HUES6 (cell line): ENCODE results near the gene GRIN2C.

ENCODE experiments used
- H3K27ac ChIP-seq: 2 replicates; pipeline ENCODE4 v1.7.0; 2013; ENCODE audit warnings: low read depth, mild to moderate bottlenecking, low read length, inconsistent platforms
- H3K27me3 ChIP-seq: 2 replicates; pipeline ENCODE4 v1.6.1; 2013; ENCODE audit warnings: low read length; ENCODE audit not compliant: control insufficient read depth, insufficient read depth
- H3K36me3 ChIP-seq: 2 replicates; pipeline ENCODE4 v1.6.1; 2013; ENCODE audit warnings: low read length; ENCODE audit not compliant: control insufficient read depth, insufficient read depth
- H3K4me1 ChIP-seq: 2 replicates; pipeline ENCODE4 v1.6.1; 2013; ENCODE audit warnings: low read length; ENCODE audit not compliant: control insufficient read depth, insufficient read depth
- H3K4me3 ChIP-seq: 2 replicates; pipeline ENCODE4 v1.5.1; 2013; ENCODE audit warnings: low read depth, low read length
- H3K9ac ChIP-seq: one replicate; pipeline ENCODE4 v1.6.1; 2013; ENCODE audit warnings: mild to moderate bottlenecking, low read length
- H3K9me3 ChIP-seq: 2 replicates; pipeline ENCODE4 v1.6.1; 2013; ENCODE audit warnings: low read depth, low read length; ENCODE audit not compliant: control insufficient read depth, insufficient read depth

The GRIN2C gene

GRCh38 chr17:74893936-74894671, 34.4 kb upstream of the GRIN2C start:
- no peak overlapping the region for H3K9ac ChIP-seq
- peak overlapping the region; percentile 85 for H3K4me3 ChIP-seq
- no peaks in the 10 kb centered on the region for H3K9me3 ChIP-seq
- H3K36me3 ChIP-seq = no peaks in the 10 kb centered on the region
- H3K27me3 ChIP-seq = peaks cover 65% of the 10 kb centered on the region
- H3K4me1 ChIP-seq = peaks cover 4% of the 10 kb centered on the region
- no peak overlapping the region for H3K27ac ChIP-seq

GRCh38 chr17:74892974-74893911, 33.6 kb upstream of the GRIN2C start, which contains the start of gene FADS6:
Gene FADS6, minus strand, starts transcription at chr17:74893633. Its CDS starts 38 bp downstream, at chr17:74893595.
- Histone ChIP-seq H3K27ac (no peak within 1 kb of the TSS), H3K36me3 (no peaks in the 10 kb centered on the region), H3K4me3 (peak within 1 kb of the TSS; percentile 85), H3K4me1 (peaks cover 11% of the 10 kb centered on the region), H3K27me3 (peaks cover 68% of the 10 kb centered on the region), H3K9ac (no peak within 1 kb of the TSS), H3K9me3 (no peaks in the 10 kb centered on the region)

- H3K4me1 ChIP-seq = peaks cover 12% of the 10 kb centered on the region
- H3K36me3 ChIP-seq = no peaks in the 10 kb centered on the region
- no peak overlapping the region for H3K9ac ChIP-seq
- peaks cover 67% of the 10 kb centered on the region for H3K27me3 ChIP-seq
- H3K9me3 ChIP-seq = no peaks in the 10 kb centered on the region
- H3K27ac ChIP-seq = no peak overlapping the region
- peak overlapping the region; percentile 85; the same call in 1 of the 2 replicates for H3K4me3 ChIP-seq
These were observed 32.5 kb upstream of the GRIN2C start for GRCh38 chr17:74892013-74892841.

GRCh38 chr17:74890554-74890953, 30.9 kb upstream of the GRIN2C start:
- H3K9ac ChIP-seq = no peak overlapping the region
- H3K9me3 ChIP-seq = no peaks in the 10 kb centered on the region
- peaks cover 12% of the 10 kb centered on the region for H3K4me1 ChIP-seq
- H3K27me3 ChIP-seq = peaks cover 53% of the 10 kb centered on the region
- H3K4me3 ChIP-seq = no peak overlapping the region
- no peaks in the 10 kb centered on the region for H3K36me3 ChIP-seq
- H3K27ac ChIP-seq = no peak overlapping the region

- no peaks in the 10 kb centered on the region for H3K36me3 ChIP-seq
- H3K4me3 ChIP-seq = no peak overlapping the region
- no peak overlapping the region for H3K9ac ChIP-seq
- H3K27ac ChIP-seq = no peak overlapping the region
- H3K4me1 ChIP-seq = peaks cover 8% of the 10 kb centered on the region
- no peaks in the 10 kb centered on the region for H3K9me3 ChIP-seq
- H3K27me3 ChIP-seq = peaks cover 32% of the 10 kb centered on the region
These were observed 28.8 kb upstream of the GRIN2C start for GRCh38 chr17:74888469-74888868.

GRCh38 chr17:74883241-74883745, 23.6 kb upstream of the GRIN2C start:
- H3K27ac ChIP-seq = no peak overlapping the region
- peaks cover 4% of the 10 kb centered on the region; the same call in 1 of the 2 replicates for H3K27me3 ChIP-seq
- peaks cover 9% of the 10 kb centered on the region for H3K4me1 ChIP-seq
- H3K9ac ChIP-seq = no peak overlapping the region
- no peaks in the 10 kb centered on the region for H3K36me3 ChIP-seq
- no peak overlapping the region for H3K4me3 ChIP-seq
- H3K9me3 ChIP-seq = no peaks in the 10 kb centered on the region

GRCh38 chr17:74882517-74883240, 23.0 kb upstream of the GRIN2C start:
- no peak overlapping the region for H3K27ac ChIP-seq
- H3K4me1 ChIP-seq = peaks cover 8% of the 10 kb centered on the region; the same call in 1 of the 2 replicates
- no peaks in the 10 kb centered on the region for H3K36me3 ChIP-seq
- no peaks in the 10 kb centered on the region for H3K9me3 ChIP-seq
- no peak overlapping the region for H3K4me3 ChIP-seq
- H3K27me3 ChIP-seq = peaks cover 4% of the 10 kb centered on the region; the same call in 1 of the 2 replicates
- H3K9ac ChIP-seq = no peak overlapping the region

- Histone ChIP-seq H3K4me1 (peaks cover 8% of the 10 kb centered on the region; the same call in 1 of the 2 replicates), H3K27me3 (peaks cover 4% of the 10 kb centered on the region; the same call in 1 of the 2 replicates), H3K36me3 (no peaks in the 10 kb centered on the region), H3K9me3 (no peaks in the 10 kb centered on the region), H3K27ac (no peak overlapping the region), H3K4me3 (no peak overlapping the region), H3K9ac (no peak overlapping the region)
These were observed 21.4 kb upstream of the GRIN2C start for GRCh38 chr17:74881073-74881472.

GRCh38 chr17:74879308-74879707, 19.6 kb upstream of the GRIN2C start:
- Histone ChIP-seq H3K9ac (no peak overlapping the region), H3K36me3 (no peaks in the 10 kb centered on the region), H3K4me1 (peaks cover 11% of the 10 kb centered on the region), H3K4me3 (no peak overlapping the region), H3K27ac (no peak overlapping the region), H3K27me3 (peaks cover 4% of the 10 kb centered on the region; the same call in 1 of the 2 replicates), H3K9me3 (no peaks in the 10 kb centered on the region)

GRCh38 chr17:74878658-74879057, 19.0 kb upstream of the GRIN2C start:
- peaks cover 14% of the 10 kb centered on the region for H3K4me1 ChIP-seq
- H3K9ac ChIP-seq = no peak overlapping the region
- no peaks in the 10 kb centered on the region for H3K9me3 ChIP-seq
- H3K27me3 ChIP-seq = peaks cover 4% of the 10 kb centered on the region; the same call in 1 of the 2 replicates
- H3K27ac ChIP-seq = no peak overlapping the region
- no peaks in the 10 kb centered on the region for H3K36me3 ChIP-seq
- H3K4me3 ChIP-seq = no peak overlapping the region
